ENCODE measurements around the gene TREML4. TPM values are rescaled to one million over a fixed set of nuclear protein-coding genes. Genes with fewer than 3 reads are reported as not detected.

The TREML4 gene
- total RNA-seq, 3 donors from 2014 or later (not counting 1 experiment from before 2014, with no cell fraction given): 0.21 to 2.1 (median 0.32) TPM

DNA sequence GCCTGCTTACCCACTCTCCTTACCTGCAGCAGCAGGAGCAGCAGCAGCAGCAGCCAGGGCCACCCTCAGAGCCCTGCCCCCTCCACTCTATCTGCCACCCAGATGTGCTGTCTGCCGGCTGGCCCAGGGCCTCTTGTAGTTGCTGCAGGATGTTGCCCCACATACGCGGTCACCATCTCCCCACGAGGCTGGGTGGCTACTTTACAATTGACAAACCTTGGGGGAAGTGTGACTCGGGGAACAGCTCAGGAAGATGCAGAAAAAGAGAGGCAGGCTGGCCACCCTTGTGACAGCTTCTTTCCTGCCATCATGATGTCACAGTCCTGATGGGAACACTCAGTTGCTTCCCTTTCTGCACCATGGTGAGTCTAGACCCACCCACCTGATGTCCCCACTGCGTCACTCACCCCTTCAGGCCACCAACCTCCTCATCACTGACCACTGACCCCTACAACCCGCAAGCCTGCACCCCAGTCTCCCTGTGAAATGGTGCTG lies 43.8 kb downstream of the TREML4 start:
- H3K4me1 ChIP-seq (ENCODE audit: control insufficient read depth, insufficient read depth, low read length): peaks cover 15% of the 10 kb centered on the region
- intact Hi-C loops (cut with micrococcal nuclease): no loop called here
- H3K27me3 ChIP-seq (ENCODE audit: control insufficient read depth, insufficient read depth, low read length): no peaks in the 10 kb centered on the region
- no peaks in the 10 kb centered on the region for H3K36me3 ChIP-seq (ENCODE audit: control insufficient read depth, insufficient read depth, low read length)
- H3K4me3 Mint-ChIP-seq: peak overlapping the region; percentile 29
- H3K27ac Mint-ChIP-seq: peak overlapping the region; percentile 47 to 87
- no peak overlapping the region for H3K4me3 ChIP-seq (ENCODE audit: low read length)
- TF ChIP-seq, protein P1, sequence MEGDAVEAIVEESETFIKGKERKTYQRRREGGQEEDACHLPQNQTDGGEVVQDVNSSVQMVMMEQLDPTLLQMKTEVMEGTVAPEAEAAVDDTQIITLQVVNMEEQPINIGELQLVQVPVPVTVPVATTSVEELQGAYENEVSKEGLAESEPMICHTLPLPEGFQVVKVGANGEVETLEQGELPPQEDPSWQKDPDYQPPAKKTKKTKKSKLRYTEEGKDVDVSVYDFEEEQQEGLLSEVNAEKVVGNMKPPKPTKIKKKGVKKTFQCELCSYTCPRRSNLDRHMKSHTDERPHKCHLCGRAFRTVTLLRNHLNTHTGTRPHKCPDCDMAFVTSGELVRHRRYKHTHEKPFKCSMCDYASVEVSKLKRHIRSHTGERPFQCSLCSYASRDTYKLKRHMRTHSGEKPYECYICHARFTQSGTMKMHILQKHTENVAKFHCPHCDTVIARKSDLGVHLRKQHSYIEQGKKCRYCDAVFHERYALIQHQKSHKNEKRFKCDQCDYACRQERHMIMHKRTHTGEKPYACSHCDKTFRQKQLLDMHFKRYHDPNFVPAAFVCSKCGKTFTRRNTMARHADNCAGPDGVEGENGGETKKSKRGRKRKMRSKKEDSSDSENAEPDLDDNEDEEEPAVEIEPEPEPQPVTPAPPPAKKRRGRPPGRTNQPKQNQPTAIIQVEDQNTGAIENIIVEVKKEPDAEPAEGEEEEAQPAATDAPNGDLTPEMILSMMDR (IDR thresholded peaks at IDR 0.05): no peak
- peak; percentile 82 to 86 (median 83) for ATAC-seq
- H3K9me3 Mint-ChIP-seq: no peaks in the 10 kb centered on the region
- 47% methylated on average over 7 of the region's 7 CpGs for WGBS (ENCODE audit: insufficient coverage)
- no peaks in the 10 kb centered on the region for H3K27me3 Mint-ChIP-seq (ENCODE audit: low read depth in 2 of 2)
- DNase-seq: no peak
- H3K36me3 Mint-ChIP-seq: no peaks in the 10 kb centered on the region
- H3K27ac ChIP-seq (ENCODE audit: low read length): no peak overlapping the region
- no peaks in the 10 kb centered on the region for H3K9me3 ChIP-seq (ENCODE audit: control insufficient read depth, insufficient read depth, low read length)
- H3K4me1 Mint-ChIP-seq: peaks cover 14 to 26% of the 10 kb centered on the region in 2 donors

DNA sequence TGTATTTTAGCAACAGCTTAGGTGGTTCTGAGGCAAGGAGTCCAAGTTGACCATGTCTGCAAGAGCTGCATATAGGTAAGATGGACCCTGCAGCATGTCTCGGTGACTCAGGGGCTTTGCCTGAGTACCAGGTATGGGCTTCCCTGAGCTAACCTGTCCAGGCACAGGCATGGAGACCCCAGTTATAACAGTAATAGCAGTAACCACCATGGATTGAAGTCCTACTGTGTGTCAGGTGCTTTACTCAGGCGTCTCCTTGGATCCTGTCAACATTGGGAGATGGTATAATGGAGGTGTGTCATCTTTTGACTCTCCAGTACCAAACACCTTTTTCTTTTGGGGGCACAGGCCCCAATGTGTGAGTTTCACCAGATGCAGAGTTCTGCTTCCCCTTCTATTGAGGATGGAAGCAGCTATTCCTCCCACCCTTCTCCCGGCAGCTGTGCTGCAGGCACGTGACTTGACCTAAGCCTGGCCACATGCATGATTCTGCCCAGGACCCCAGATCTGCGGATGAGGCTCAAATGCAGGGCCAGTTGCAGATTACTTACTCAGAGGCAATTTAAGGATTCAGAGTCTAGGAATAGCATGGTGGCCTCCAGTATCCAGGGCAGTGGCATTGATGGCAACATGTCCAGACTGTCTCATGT lies 44.6 kb downstream of the TREML4 start:
- H3K27ac Mint-ChIP-seq: peak overlapping the region; percentile 47 to 87
- 94% methylated on average over 4 of the region's 5 CpGs for WGBS (ENCODE audit: insufficient coverage)
- TF ChIP-seq, protein P1 (IDR thresholded peaks at IDR 0.05): no peak
- H3K9me3 Mint-ChIP-seq: no peaks in the 10 kb centered on the region
- H3K4me3 ChIP-seq (ENCODE audit: low read length): no peak overlapping the region
- no peaks in the 10 kb centered on the region for H3K36me3 ChIP-seq (ENCODE audit: control insufficient read depth, insufficient read depth, low read length)
- intact Hi-C loops (cut with micrococcal nuclease): no loop called here
- no peak overlapping the region for H3K4me3 Mint-ChIP-seq
- H3K36me3 Mint-ChIP-seq: no peaks in the 10 kb centered on the region
- ATAC-seq (no peak), DNase-seq (no peak)
- no peaks in the 10 kb centered on the region for H3K27me3 ChIP-seq (ENCODE audit: control insufficient read depth, insufficient read depth, low read length)
- no peaks in the 10 kb centered on the region for H3K27me3 Mint-ChIP-seq (ENCODE audit: low read depth in 2 of 2)
- no peak overlapping the region for H3K27ac ChIP-seq (ENCODE audit: low read length)
- H3K4me1 Mint-ChIP-seq: peaks cover 14 to 26% of the 10 kb centered on the region in 2 donors
- H3K4me1 ChIP-seq (ENCODE audit: control insufficient read depth, insufficient read depth, low read length): peaks cover 15% of the 10 kb centered on the region
- H3K9me3 ChIP-seq (ENCODE audit: control insufficient read depth, insufficient read depth, low read length): no peaks in the 10 kb centered on the region

DNA sequence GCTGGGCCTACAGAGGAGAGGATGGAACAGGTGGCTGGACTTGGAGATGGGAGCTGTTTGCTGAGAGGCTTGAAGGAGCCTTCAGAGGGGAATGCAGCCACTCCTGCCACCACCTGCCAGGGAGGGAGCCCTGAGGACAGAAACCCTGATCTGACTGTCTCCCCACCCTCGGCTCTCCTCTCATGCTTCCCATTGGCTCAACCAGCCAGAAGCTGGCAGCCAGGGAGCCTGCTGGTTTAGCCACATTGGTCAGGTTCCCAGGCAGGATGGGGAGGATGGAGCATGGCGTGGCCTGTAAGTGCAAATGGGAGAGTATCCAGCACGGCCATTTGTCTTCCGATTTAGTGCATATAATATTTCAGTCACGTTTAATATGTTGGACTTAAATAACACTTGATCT lies 45.6 kb downstream of the TREML4 start:
- Histone ChIP-seq H3K27me3 (ENCODE audit: control insufficient read depth, insufficient read depth, low read length) (no peaks in the 10 kb centered on the region), H3K36me3 (ENCODE audit: control insufficient read depth, insufficient read depth, low read length) (no peaks in the 10 kb centered on the region), H3K27ac (ENCODE audit: low read length) (no peak overlapping the region), H3K4me3 (ENCODE audit: low read length) (no peak overlapping the region), H3K4me1 (ENCODE audit: control insufficient read depth, insufficient read depth, low read length) (peaks cover 19% of the 10 kb centered on the region), H3K9me3 (ENCODE audit: control insufficient read depth, insufficient read depth, low read length) (no peaks in the 10 kb centered on the region)
- TF ChIP-seq, protein P1 (IDR thresholded peaks at IDR 0.05): no peak
- ATAC-seq (no peak), DNase-seq (no peak)
- Mint-ChIP-seq H3K9me3 (no peaks in the 10 kb centered on the region), H3K27ac (no peak overlapping the region), H3K36me3 (no peaks in the 10 kb centered on the region), H3K4me1 (peaks cover 14 to 30% of the 10 kb centered on the region in 2 donors), H3K27me3 (ENCODE audit: low read depth in 2 of 2) (no peaks in the 10 kb centered on the region), H3K4me3 (no peak overlapping the region)
- intact Hi-C loops (cut with micrococcal nuclease): no loop called here
- WGBS (ENCODE audit: insufficient coverage): 92% methylated on average over 4 of the region's 5 CpGs

DNA sequence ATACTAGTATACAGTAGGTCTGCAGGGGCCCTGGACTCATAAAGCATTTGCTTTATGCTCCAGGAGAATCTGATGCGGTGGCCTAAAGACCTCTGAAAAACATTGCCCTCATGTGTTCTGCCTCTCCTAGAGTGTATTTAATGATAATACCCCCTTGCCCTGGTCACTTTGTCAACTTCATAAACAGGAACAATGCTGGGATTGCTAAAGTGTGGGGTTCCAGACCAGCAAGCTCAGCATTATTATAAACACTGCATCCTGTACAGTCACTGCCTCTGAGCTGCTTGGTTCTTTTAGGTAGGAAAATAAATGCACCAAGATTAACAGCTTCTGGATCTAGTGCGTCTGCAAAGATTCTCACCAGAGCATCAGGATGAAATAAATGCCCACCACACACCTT lies 46.1 kb downstream of the TREML4 start:
- H3K27me3 ChIP-seq (ENCODE audit: control insufficient read depth, insufficient read depth, low read length): no peaks in the 10 kb centered on the region
- peaks cover 24% of the 10 kb centered on the region for H3K4me1 ChIP-seq (ENCODE audit: control insufficient read depth, insufficient read depth, low read length)
- H3K27ac Mint-ChIP-seq: peak overlapping the region in 1 of 2 donors; percentile 20
- WGBS (ENCODE audit: insufficient coverage): 100% methylated on average over 2 of the region's 2 CpGs
- H3K9me3 Mint-ChIP-seq: no peaks in the 10 kb centered on the region
- TF ChIP-seq, protein P1 (IDR thresholded peaks at IDR 0.05): no peak
- no peak overlapping the region for H3K4me3 ChIP-seq (ENCODE audit: low read length)
- H3K27ac ChIP-seq (ENCODE audit: low read length): no peak overlapping the region
- no peak overlapping the region for H3K4me3 Mint-ChIP-seq
- no peak for ATAC-seq
- intact Hi-C loops (cut with micrococcal nuclease): no loop called here
- H3K36me3 Mint-ChIP-seq: no peaks in the 10 kb centered on the region
- H3K9me3 ChIP-seq (ENCODE audit: control insufficient read depth, insufficient read depth, low read length): no peaks in the 10 kb centered on the region
- no peaks in the 10 kb centered on the region for H3K36me3 ChIP-seq (ENCODE audit: control insufficient read depth, insufficient read depth, low read length)
- peaks cover 17 to 35% of the 10 kb centered on the region in 2 donors for H3K4me1 Mint-ChIP-seq
- H3K27me3 Mint-ChIP-seq (ENCODE audit: low read depth in 2 of 2): no peaks in the 10 kb centered on the region
- DNase-seq: no peak
